Mononuclear cell (primary cell): ENCODE data around the gene MSH4. TPM values are rescaled to one million over a fixed set of nuclear protein-coding genes. Genes with fewer than 3 reads are reported as not detected.
"Not testable (repeated sequence)": the region's sequence is repeated elsewhere in the genome, so short reads cannot be mapped to it uniquely, and the experiment has no call there.

Experiments
- H3K27me3 ChIP-seq: 2 replicates; pipeline ENCODE4 v1.6.0; 2011; ENCODE audit warnings: low read length, control low read depth; ENCODE audit not compliant: insufficient read depth
- H3K4me1 ChIP-seq: 2 replicates; pipeline ENCODE4 v1.5.1; 2011; ENCODE audit warnings: mild to moderate bottlenecking, low read length, control low read depth; ENCODE audit not compliant: insufficient read depth
- H3K4me3 ChIP-seq: 2 replicates; pipeline ENCODE4 v1.5.1; 2011; ENCODE audit warnings: mild to moderate bottlenecking, low read length, moderate library complexity
- H3K9me3 ChIP-seq: 2 replicates; pipeline ENCODE4 v1.5.1; 2011; ENCODE audit warnings: low read depth, mild to moderate bottlenecking, control low read depth, low read length
- total RNA-seq: library from RNA; depleted of rRNA; stranded (reverse); fragments of >200 nt; gene quantifications from one replicate; pipeline ENCODE4 v1.2.3, GENCODE V29; 2012

The MSH4 gene
- 0.31 TPM for total RNA-seq

DNA sequence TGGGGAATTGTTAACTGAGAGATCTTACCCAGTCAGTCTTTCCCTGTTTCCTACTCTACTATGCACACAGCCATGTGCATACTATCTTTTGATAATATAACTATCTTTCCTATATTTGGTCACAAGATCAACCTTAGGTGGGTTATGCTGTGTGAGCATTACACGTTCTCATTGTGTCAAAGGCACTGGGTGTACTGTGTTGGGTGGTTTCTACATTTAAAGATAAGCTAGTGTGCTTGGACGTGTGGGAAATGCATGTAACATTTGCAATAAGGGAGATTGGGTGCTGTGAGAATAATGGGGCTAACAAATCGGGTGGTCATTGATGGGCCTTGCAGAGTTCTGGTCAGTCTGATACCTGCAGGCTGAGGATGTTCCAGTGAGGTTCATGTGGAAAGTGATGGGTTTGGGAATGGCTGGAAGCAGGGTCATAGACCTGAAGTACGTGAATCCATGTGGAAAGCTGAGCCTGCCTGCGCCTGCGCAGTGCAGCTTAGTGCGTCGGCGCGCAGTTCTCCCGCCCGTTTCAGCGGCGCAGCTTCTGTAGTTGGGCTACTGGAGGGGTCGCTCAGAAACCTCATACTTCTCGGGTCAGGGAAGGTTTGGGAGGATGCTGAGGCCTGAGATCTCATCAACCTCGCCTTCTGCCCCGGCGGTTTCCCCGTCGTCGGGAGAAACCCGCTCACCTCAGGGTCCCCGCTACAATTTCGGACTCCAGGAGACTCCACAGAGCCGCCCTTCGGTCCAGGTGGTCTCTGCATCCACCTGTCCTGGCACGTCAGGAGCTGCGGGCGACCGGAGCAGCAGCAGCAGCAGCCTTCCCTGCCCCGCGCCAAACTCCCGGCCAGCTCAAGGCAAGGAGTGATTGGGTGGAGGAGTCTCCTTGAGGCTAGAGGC lies at the start of gene MSH4:
TSS of gene MSH4 (plus strand) at position 507 of the 897 bp plus-strand sequence. CDS start at position 611, 104 bp downstream.
- Histone ChIP-seq H3K9me3 (no peaks in the 10 kb centered on the region), H3K4me1 (no peaks in the 10 kb centered on the region), H3K4me3 (no peak within 1 kb of the TSS), H3K27me3 (no peaks in the 10 kb centered on the region)

DNA sequence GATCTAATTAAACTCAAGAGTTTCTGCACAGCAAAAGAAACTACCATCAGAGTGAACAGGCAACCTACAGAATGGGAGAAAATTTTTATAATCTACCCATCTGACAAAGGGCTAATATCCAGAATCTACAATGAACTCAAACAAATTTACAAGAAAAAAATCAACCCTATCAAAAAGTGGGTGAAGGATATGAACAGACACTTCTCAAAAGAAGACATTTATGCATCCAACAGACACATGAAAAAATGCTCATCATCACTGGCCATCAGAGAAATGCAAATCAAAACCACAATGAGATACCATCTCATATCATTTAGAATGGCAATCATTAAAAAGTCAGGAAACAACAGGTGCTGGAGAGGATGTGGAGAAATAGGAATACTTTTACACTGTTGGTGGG lies 39.5 kb upstream of the MSH4 start:
- not testable (repeated sequence) for H3K9me3 ChIP-seq, H3K4me3 ChIP-seq, H3K4me1 ChIP-seq, H3K27me3 ChIP-seq

DNA sequence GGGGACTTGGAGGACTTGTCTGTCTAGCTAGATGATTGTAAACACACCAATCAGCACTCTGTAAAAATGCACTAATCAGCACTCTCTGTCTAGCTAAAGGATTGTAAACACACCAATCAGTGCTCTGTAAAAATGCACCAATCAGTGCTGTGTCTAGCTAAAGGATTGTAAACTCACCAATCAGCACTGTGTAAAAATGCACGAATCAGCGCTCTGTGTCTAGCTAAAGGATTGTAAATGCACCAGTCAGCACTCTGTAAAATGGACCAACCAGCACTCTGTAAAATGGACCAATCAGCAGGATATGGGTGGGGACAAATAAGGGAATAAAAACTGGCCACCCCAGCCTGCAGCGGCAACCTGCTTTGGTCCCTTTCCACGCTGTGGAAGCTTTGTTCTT lies 38.1 kb upstream of the MSH4 start:
- H3K9me3 ChIP-seq, H3K4me3 ChIP-seq, H3K4me1 ChIP-seq, H3K27me3 ChIP-seq: not testable (repeated sequence)

DNA sequence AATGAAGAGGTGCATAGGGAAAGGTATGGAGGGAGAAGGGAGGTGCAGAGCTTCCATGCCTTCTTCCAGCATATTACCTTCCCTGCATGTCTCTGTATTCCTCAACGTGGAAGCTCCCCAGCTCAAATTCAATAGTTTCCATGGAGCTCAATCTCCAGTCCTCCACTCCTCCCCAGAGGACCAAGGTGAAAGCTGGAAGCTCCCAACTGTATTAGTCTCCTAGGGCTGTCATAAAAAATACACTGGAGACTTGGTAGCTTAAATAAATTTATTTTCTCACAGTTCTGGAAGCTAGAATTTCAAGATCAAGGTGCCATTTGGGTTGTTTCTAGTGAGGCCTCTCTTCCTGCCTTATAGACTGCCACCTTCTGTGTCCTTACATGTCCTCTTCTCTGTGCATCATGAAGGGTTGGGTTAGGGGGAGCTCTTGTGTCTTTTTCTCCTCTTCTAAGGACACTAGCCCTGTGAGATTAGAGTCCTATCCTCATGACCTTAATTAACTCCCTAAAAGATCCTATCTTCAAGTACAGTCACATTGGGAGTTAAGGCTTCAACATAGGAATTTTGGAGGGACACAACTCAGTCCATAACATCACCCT lies 32.5 kb upstream of the MSH4 start:
- Histone ChIP-seq H3K27me3 (no peaks in the 10 kb centered on the region), H3K4me3 (no peak overlapping the region), H3K4me1 (no peaks in the 10 kb centered on the region), H3K9me3 (no peaks in the 10 kb centered on the region)

DNA sequence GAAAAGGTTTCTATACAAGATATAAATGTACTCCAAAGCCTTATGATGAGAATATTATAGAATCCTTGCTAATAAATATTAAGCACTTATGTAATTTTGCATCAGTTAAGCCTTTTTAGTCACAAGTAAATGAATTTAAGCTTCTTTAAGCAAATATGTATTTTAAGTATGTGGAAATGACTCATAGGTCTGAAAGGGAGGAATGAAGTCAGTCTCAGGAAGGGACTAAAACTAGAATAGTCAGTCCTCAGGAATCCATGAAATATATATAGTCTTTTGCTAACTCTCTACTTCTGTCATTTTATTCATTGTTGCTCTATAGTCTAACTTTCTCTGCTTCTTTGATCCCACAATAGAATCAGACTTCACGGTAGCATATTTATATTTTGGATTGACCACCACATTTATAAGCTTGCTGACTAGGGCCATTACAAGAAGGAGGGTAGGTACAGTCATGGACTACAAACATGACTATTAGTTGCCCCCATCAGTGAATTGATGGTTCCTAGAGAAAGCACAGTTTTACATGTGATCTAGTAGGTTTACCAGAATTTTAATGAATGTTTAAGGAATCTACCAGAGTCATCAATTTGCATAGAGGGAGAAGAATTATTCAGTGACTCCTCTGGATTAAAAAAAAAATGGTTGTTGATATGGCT lies 30.9 kb upstream of the MSH4 start:
- H3K4me1 ChIP-seq = no peaks in the 10 kb centered on the region
- H3K4me3 ChIP-seq = no peak overlapping the region
- H3K27me3 ChIP-seq = no peaks in the 10 kb centered on the region
- no peaks in the 10 kb centered on the region for H3K9me3 ChIP-seq

DNA sequence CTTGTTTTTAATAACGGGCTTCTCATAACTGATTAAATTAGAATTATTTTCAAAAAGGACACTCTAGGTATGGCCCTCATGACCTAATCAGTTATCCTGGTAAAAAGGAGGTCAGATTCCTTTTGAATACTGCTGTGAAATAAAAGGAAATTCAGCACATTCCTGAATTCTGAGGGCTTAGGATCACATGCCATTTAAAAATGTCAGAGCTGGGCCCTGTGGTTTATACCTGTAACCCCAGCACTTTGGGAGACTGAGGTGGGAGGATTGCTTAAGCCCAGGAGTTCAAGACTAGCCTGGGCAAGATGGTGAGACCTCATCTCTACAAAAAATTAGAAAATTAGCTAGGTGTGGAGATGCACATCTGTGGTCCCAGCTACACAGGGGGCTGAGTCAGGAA lies 28.7 kb upstream of the MSH4 start:
- Histone ChIP-seq H3K27me3 (no peaks in the 10 kb centered on the region), H3K9me3 (no peaks in the 10 kb centered on the region), H3K4me1 (no peaks in the 10 kb centered on the region), H3K4me3 (no peak overlapping the region)

DNA sequence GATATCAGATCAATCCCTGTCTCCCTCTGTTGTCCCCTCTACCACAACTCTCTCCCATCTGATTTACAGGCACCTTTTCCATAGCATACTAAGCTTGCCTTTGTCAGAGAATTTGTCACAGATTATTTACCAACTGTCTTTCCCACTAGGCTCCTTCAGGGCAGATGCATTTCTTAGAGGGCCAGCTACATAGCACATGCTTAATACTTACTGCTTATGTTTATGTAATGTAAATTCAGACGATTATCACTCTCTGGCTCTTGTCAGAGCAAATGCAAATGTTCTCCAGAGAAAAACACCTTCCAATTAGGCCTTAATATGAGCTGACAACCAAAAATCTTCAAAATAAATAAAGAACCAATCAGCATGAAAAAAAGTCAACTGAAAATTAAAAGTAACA lies 25.9 kb upstream of the MSH4 start:
- Histone ChIP-seq H3K27me3 (no peaks in the 10 kb centered on the region), H3K4me3 (no peak overlapping the region), H3K9me3 (no peaks in the 10 kb centered on the region), H3K4me1 (no peaks in the 10 kb centered on the region)

DNA sequence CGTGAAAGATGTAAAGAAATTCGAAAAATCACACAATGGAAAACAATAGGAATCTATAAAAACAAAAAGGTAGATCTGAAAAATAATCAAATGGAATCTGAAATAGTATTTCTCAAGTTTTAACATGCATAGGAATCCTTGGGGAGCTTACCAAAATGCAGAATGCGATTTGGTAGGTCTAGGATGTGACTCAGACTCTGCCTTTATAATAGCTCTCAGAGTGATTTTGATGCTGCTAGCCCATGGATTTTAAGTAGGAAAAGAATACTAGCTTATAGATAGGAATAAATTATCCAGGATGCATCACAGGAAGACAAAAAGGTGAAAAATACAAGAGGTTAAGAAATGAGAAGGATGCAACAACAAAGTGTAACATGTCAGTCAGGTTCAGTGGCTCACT lies 24.7 kb upstream of the MSH4 start:
- no peaks in the 10 kb centered on the region for H3K9me3 ChIP-seq
- no peak overlapping the region for H3K4me3 ChIP-seq
- no peaks in the 10 kb centered on the region for H3K27me3 ChIP-seq
- no peaks in the 10 kb centered on the region for H3K4me1 ChIP-seq

DNA sequence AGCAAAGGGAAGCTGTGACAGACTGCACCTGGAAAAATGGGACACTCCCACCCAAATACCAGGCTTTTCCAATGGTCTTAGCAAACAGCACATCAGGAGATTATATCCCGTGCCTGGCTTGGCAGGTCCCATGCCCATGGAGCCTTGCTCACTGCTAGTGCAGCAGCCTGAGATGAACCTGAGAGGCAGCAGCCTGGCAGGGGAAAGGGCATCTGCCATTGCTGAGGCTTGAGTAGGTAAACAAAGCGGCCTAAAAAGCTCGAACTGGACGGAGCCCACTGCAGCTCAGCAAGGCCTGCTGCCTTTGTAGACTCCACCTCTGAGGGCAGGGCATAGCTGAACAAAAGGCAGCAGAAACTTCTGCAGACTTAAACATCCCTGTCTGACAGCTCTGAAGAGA lies 18.9 kb upstream of the MSH4 start:
- not testable (repeated sequence) for H3K27me3 ChIP-seq, H3K4me1 ChIP-seq, H3K4me3 ChIP-seq, H3K9me3 ChIP-seq

DNA sequence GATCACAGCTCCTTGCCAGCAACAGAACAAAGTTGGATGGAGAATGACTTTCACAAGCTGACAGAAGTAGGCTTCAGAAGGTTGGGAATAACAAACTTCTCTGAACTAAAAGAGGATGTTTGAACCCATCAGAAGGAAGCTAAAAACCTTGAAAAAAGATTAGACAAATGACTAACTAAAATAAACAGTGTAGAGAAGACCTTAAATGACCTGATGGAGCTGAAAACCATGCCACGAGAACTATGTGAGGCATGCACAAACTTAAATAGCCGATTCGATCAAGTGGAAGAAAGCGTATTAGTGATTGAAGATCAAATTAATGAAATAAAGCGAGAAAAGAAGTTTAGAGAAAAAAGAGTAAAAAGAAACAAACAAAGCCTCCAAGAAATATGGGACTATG lies 18.0 kb upstream of the MSH4 start:
- not testable (repeated sequence) for H3K4me1 ChIP-seq, H3K4me3 ChIP-seq, H3K9me3 ChIP-seq, H3K27me3 ChIP-seq

DNA sequence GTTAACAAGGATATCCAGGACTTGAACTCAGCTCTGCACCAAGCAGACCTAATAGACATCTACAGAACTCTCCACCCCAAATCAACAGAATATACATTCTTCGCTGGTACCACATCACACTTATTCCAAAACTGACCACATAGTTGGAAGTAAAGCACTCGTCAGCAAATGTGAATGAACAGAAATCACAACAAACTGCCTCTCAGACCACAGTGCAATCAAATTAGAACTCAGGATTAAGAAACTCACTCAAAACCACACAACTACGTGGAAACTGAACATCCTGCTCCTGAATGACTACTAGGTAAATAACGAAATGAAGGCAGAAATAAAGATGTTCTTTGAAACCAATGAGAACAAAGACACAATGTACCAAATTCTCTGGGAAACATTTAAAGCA lies 16.5 kb upstream of the MSH4 start:
- H3K4me3 ChIP-seq, H3K9me3 ChIP-seq, H3K27me3 ChIP-seq: not testable (repeated sequence)
- H3K4me1 ChIP-seq = peaks cover 12% of the 10 kb centered on the region

DNA sequence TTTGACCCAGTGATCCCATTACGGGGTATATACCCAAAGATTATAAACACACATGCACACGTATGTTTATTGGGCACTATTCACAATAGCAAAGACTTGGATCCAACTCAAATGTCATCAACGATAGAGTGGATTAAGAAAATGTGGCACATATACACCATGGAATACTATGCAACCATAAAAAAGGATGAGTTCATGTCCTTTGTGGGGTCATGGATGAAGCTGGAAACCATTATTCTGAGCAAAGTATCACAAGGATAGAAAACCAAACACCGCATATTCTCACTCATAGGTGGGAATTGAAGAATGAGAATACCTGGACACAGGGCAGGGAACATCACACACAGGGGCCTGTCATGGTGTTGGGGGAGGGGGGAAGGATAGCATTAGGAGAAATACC lies 12.8 kb upstream of the MSH4 start:
- H3K27me3 ChIP-seq, H3K4me3 ChIP-seq, H3K9me3 ChIP-seq: not testable (repeated sequence)
- peaks cover 39% of the 10 kb centered on the region for H3K4me1 ChIP-seq

DNA sequence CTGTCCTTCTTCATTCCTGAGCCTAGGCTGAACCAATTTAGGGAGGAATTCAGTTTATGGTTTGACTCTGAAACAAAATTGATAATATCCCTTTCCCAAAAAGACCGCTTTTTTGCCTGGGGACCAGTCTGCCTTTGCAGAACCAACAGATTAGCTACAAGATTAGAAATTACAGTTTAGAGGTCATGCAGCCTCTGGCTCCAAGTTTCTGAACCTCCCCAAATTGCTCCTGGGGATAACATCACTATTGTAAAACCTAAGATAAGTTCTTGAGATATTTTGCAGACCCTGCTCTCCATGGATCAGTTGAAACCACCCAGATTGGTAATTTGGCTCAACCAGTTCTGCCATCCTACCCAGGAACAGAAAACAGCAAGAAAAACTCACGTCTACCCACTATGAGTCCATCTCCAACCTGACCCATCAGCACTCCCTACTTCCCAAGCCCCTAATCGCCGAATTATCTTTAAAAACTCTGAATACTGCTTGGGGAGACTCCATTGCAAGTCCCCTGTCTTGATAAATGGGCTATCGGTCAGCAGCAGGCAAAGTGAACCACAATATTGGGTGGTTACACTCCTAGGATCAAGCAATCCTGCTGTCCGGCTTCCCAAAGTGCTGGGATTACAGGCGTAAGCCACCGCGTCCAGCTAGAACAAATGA lies 11.2 kb upstream of the MSH4 start:
- H3K4me3 ChIP-seq = peak overlapping the region; percentile 96

DNA sequence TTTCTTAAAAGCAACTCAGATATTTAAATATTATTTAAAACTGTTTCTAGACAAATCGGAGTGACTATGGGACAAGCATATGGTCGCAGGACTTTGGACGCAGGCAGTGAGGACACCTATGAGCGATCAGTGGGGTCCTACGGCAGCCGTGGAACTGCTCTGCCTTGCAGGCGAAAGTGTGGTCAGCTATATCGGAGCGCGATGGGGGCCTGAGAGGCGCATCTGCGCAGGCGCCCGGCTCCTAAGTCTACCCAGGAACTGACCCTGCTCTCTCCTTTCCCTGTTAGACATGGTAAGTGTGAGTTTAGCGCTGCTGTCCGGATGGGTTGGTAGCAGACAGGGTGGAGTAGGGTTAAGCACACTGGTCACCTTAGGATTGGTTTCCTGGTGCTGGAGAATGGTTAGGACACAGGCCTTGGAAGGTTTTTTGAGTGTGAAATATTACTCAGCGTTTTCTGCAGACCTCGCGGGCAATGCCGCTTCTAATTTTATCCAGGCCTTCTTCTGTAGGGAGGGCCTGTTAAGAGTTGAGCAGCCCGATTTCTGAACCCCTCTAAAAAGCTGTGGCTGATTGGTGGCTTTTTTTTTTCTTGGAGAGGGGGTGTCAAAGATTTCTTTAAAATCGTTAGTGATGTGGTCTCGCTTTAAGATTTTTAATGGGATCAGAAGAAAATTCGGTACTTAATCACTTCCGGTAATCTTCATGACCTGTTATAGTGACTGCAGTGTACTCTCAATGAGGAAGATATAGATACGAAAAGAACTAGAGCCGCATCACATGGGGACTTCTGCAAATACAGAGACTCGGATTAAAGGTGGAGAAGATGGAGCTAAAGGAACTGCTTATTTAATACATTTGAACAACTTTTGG lies 10.5 kb upstream of the MSH4 start, which contains the start of gene RABGGTB:
TSS of gene RABGGTB (plus strand) at position 274 of the 871 bp plus-strand sequence. CDS start at position 290, 16 bp downstream.
- Histone ChIP-seq H3K27me3 (no peaks in the 10 kb centered on the region), H3K9me3 (no peaks in the 10 kb centered on the region), H3K4me1 (peaks cover 59% of the 10 kb centered on the region), H3K4me3 (peak within 1 kb of the TSS; percentile 96)

More for the DNA sequence above, 11.2 kb upstream of the MSH4 start:
- Histone ChIP-seq H3K27me3 (no peaks in the 10 kb centered on the region), H3K9me3 (no peaks in the 10 kb centered on the region), H3K4me1 (peaks cover 52% of the 10 kb centered on the region)
